ENCODE measurements around the gene SYNDIG1. TPM values are rescaled to one million over a fixed set of nuclear protein-coding genes. Genes with fewer than 3 reads are reported as not detected.
A peak's percentile ranks its signal among the peaks of the same experiment; 100 is the strongest.

SYNDIG1 gene
- total RNA-seq, 4 donors from 2014 or later = 0.45 TPM; not detected in 3

- TF ChIP-seq CTCF (IDR thresholded peaks at IDR 0.05) (no peak), POLR2A (IDR thresholded peaks at IDR 0.05) (no peak)
- H3K4me3 ChIP-seq (ENCODE audit: low read depth, poor library complexity, severe bottlenecking) = no peak overlapping the region
- WGBS, 2 donors = 72 to 83% methylated on average over 3 of the region's 3 CpGs
- intact Hi-C loops (cut with DNase I; ENCODE audit: low total_unique reads) = no loop called here
- DNase-seq (ENCODE audit: low spot score in 2 of 2) = peak in 1 of 2 donors; percentile 9
Observed at GRCh38 chr20:24528583-24529368, 59.3 kb downstream of the SYNDIG1 start.

- TF ChIP-seq CTCF (IDR thresholded peaks at IDR 0.05) = no peak
- no peak for TF ChIP-seq POLR2A (IDR thresholded peaks at IDR 0.05)
- intact Hi-C loops (cut with DNase I; ENCODE audit: low total_unique reads) = no loop called here
- WGBS, 2 donors = 96 to 97% methylated on average over 1 of the region's 1 CpG
- DNase-seq (ENCODE audit: low spot score in 2 of 2) = no peak
- H3K4me3 ChIP-seq (ENCODE audit: low read depth, poor library complexity, severe bottlenecking) = no peak overlapping the region
Observed at GRCh38 chr20:24529369-24529719, 59.9 kb downstream of the SYNDIG1 start.

- intact Hi-C loops (cut with DNase I; ENCODE audit: low total_unique reads) = no loop called here
- DNase-seq (ENCODE audit: low spot score in 2 of 2) = peak in 1 of 2 donors; percentile 9
- no peak for TF ChIP-seq CTCF (IDR thresholded peaks at IDR 0.05)
- TF ChIP-seq POLR2A (IDR thresholded peaks at IDR 0.05) = no peak
Observed at GRCh38 chr20:24530131-24530680, 60.8 kb downstream of the SYNDIG1 start.

GRCh38 chr20:24531202-24531601 is 61.8 kb downstream of the SYNDIG1 start:
- WGBS, 2 donors = 85 to 87% methylated on average over 4 of the region's 4 CpGs
- intact Hi-C loops (cut with DNase I; ENCODE audit: low total_unique reads) = no loop called here
- H3K4me3 ChIP-seq (ENCODE audit: low read depth, poor library complexity, severe bottlenecking) = no peak overlapping the region
- no peak for DNase-seq (ENCODE audit: low spot score in 2 of 2)
- no peak for TF ChIP-seq POLR2A (IDR thresholded peaks at IDR 0.05)
- no peak for TF ChIP-seq CTCF (IDR thresholded peaks at IDR 0.05)

More at GRCh38 chr20:24530131-24530680, 60.8 kb downstream of the SYNDIG1 start:
- WGBS, 2 donors = 82 to 85% methylated on average over 2 of the region's 2 CpGs
- no peak overlapping the region for H3K4me3 ChIP-seq (ENCODE audit: low read depth, poor library complexity, severe bottlenecking)

- TF ChIP-seq POLR2A (IDR thresholded peaks at IDR 0.05) (no peak), CTCF (IDR thresholded peaks at IDR 0.05) (no peak)
- WGBS, 2 donors = 89 to 90% methylated on average over 6 of the region's 6 CpGs
- no peak overlapping the region for H3K4me3 ChIP-seq (ENCODE audit: low read depth, poor library complexity, severe bottlenecking)
- intact Hi-C loops (cut with DNase I; ENCODE audit: low total_unique reads) = no loop called here
- DNase-seq (ENCODE audit: low spot score in 2 of 2) = no peak
Observed at GRCh38 chr20:24531631-24532419, 62.4 kb downstream of the SYNDIG1 start.

Measured in lower leg skin (tissue), 4 donors.